Keratinocyte (primary cell): ENCODE results near the gene CFAP92. TPM values are rescaled to one million over a fixed set of nuclear protein-coding genes. Genes with fewer than 3 reads are reported as not detected.

ENCODE experiments used
- DNase-seq: peaks from one replicate; pipeline ENCODE4 v3.0.0-alpha.2; 2011; ENCODE audit warnings: low read depth, missing footprints, low spot score
- FAIRE-seq: peaks from 2 replicates; lab custom pipeline; 2011; peaks lifted over from hg19 to GRCh38; lab: Jason Lieb, UNC
- H2AFZ ChIP-seq: 2 replicates; pipeline ENCODE4 v1.6.0; 2012; ENCODE audit warnings: low read length, control low read depth, inconsistent platforms; ENCODE audit not compliant: control insufficient read depth
- H3K27ac ChIP-seq: 2 replicates; pipeline ENCODE4 v1.5.1; 2011; ENCODE audit warnings: low read length; ENCODE audit not compliant: control insufficient read depth, insufficient read depth
- H3K27me3 ChIP-seq: 3 replicates; pipeline ENCODE4 v1.6.0; 2011; ENCODE audit warnings: low read length; ENCODE audit not compliant: control insufficient read depth, insufficient read depth; ENCODE audit errors: extremely low read depth
- H3K36me3 ChIP-seq, 2 experiments: 2 replicates in 1 of 2; 3 replicates in 1 of 2; pipeline ENCODE4 v1.5.1; 2011; ENCODE audit warnings: low read length in 2 of 2, mild to moderate bottlenecking in 1 of 2; ENCODE audit not compliant: control insufficient read depth in 2 of 2, insufficient read depth in 2 of 2; ENCODE audit errors: extremely low read depth in 1 of 2
- H3K4me1 ChIP-seq: 3 replicates; pipeline ENCODE4 v1.5.1; 2011; ENCODE audit warnings: low read length; ENCODE audit not compliant: control insufficient read depth, insufficient read depth; ENCODE audit errors: extremely low read depth
- H3K4me2 ChIP-seq: 3 replicates; pipeline ENCODE4 v1.6.0; 2011; ENCODE audit warnings: low read depth, low read length; ENCODE audit not compliant: control insufficient read depth, insufficient read depth; ENCODE audit errors: extremely low read depth
- H3K4me3 ChIP-seq, 3 experiments: fragments of 200-600 bp in 1 of 3; sonication (generic) in 1 of 3; 2 replicates in 2 of 3; 3 replicates in 1 of 3; pipeline ENCODE4 v1.5.1; 2011 to 2016; ENCODE audit warnings: low read length in 3 of 3, mild to moderate bottlenecking in 3 of 3, control low read depth in 2 of 3, inconsistent platforms in 1 of 3, low read depth in 1 of 3, mixed read lengths in 1 of 3, mixed run types in 1 of 3, moderate library complexity in 1 of 3; ENCODE audit not compliant: control insufficient read depth in 2 of 3, insufficient read depth in 2 of 3; ENCODE audit errors: extremely low read depth in 1 of 3
- H3K79me2 ChIP-seq: 2 replicates; pipeline ENCODE4 v1.6.0; 2012; ENCODE audit warnings: low read length; ENCODE audit not compliant: control insufficient read depth, insufficient read depth
- H3K9ac ChIP-seq: 3 replicates; pipeline ENCODE4 v1.6.0; 2011; ENCODE audit warnings: low read length; ENCODE audit not compliant: control insufficient read depth, insufficient read depth; ENCODE audit errors: extremely low read depth
- H3K9me1 ChIP-seq: 3 replicates; pipeline ENCODE4 v1.6.0; 2011; ENCODE audit warnings: low read length; ENCODE audit not compliant: control insufficient read depth, insufficient read depth; ENCODE audit errors: extremely low read depth
- H3K9me3 ChIP-seq: 2 replicates; pipeline ENCODE4 v1.5.1; 2012; ENCODE audit warnings: low read depth, low read length; ENCODE audit not compliant: control insufficient read depth
- H4K20me1 ChIP-seq: 3 replicates; pipeline ENCODE4 v1.6.0; 2011; ENCODE audit warnings: low read length; ENCODE audit not compliant: control insufficient read depth, insufficient read depth; ENCODE audit errors: extremely low read depth
- EZH2 ChIP-seq: IDR thresholded peaks from one replicate; pipeline ENCODE4 v1.6.1; 2012; ENCODE audit warnings: inconsistent platforms, mild to moderate bottlenecking, low read length, moderate library complexity
- dilution Hi-C: fragments of 300-500 bp; cut with MboI; formaldehyde crosslinking; loops from one replicate; pipeline ENCODE4 v1.7.0; 2020; ENCODE audit warnings: low sequenced_read_pairs; ENCODE audit not compliant: extremely low pct_ligation_motif_present
- polyA plus RNA-seq, 5 experiments: library from polyadenylated mRNA; depleted of rRNA in 3 of 5; stranded (reverse) in 3 of 5; stranded (forward) in 1 of 5; unstranded in 1 of 5; fragments of >200 nt; gene quantifications; 1 replicate in 1 of 5; 2 replicates in 3 of 5; 3 replicates in 1 of 5; pipeline versions ENCODE4 v1.2.1 to v1.2.3, GENCODE V29; 2011 to 2012; ENCODE audit warnings: missing spikeins in 2 of 5, low read depth in 1 of 5, low replicate concordance in 1 of 5
- TF ChIP-seq, protein P1 (sequence below), 3 experiments: IDR thresholded peaks in 1 of 3; conservative IDR thresholded peaks in 1 of 3; optimal IDR thresholded peaks in 1 of 3; 2 replicates in 2 of 3; 3 replicates in 1 of 3; pipeline versions ENCODE3 to v1.5.1; 2011; ENCODE audit warnings: low read length in 3 of 3, mild to moderate bottlenecking in 3 of 3, moderate library complexity in 2 of 3, control low read depth in 1 of 3, inconsistent platforms in 1 of 3; ENCODE audit not compliant: insufficient read depth in 2 of 3; ENCODE audit errors: extremely low read depth in 1 of 3

The CFAP92 gene
- polyA plus RNA-seq, 1 donor (not counting 4 experiments of a cell fraction or from before 2014, with no cell fraction given), result 0.26 TPM

DNA sequence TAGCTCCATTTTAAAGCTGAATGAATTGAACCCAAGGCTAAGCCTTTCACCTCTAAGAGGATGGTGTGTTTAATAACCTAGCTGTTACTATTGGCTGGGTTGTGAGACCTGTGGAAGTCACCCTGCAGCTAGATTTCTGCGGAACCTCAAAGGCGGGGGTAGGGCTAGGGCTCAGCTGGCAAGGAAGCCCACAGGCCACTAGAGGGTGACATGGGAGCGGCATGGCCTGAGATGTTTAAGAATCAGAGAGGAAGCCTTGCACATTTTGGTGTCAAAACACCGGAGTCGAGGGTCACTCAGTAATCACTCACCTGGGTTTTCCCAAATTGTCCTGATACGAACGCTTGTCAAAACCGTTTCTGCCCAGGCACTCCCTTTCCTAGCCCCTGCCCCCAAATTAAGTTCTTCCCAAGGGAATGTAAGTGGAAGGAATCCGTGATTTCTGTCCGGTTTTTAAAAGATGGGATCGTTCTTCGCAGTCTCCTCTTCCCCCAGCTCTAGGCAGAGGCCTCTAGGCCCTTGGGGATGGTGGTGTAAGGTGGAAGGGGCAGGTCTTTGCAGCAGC is 118.2 kb downstream of the CFAP92 start:
- Histone ChIP-seq H3K9me1 (no peaks in the 10 kb centered on the region), H3K4me3 (no peak overlapping the region), H4K20me1 (no peaks in the 10 kb centered on the region), H3K27me3 (no peaks in the 10 kb centered on the region), H3K4me2 (no peak overlapping the region), H3K36me3 (no peaks in the 10 kb centered on the region), H3K9me3 (no peaks in the 10 kb centered on the region), H3K79me2 (peaks cover 25% of the 10 kb centered on the region), H3K9ac (no peak overlapping the region), H2AFZ (no peak overlapping the region), H3K4me1 (peaks cover 19% of the 10 kb centered on the region), H3K27ac (no peak overlapping the region)
- FAIRE-seq, result no peak
- DNase-seq, result no peak
- TF ChIP-seq EZH2, result no peak
- TF ChIP-seq, protein P1, sequence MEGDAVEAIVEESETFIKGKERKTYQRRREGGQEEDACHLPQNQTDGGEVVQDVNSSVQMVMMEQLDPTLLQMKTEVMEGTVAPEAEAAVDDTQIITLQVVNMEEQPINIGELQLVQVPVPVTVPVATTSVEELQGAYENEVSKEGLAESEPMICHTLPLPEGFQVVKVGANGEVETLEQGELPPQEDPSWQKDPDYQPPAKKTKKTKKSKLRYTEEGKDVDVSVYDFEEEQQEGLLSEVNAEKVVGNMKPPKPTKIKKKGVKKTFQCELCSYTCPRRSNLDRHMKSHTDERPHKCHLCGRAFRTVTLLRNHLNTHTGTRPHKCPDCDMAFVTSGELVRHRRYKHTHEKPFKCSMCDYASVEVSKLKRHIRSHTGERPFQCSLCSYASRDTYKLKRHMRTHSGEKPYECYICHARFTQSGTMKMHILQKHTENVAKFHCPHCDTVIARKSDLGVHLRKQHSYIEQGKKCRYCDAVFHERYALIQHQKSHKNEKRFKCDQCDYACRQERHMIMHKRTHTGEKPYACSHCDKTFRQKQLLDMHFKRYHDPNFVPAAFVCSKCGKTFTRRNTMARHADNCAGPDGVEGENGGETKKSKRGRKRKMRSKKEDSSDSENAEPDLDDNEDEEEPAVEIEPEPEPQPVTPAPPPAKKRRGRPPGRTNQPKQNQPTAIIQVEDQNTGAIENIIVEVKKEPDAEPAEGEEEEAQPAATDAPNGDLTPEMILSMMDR (optimal IDR thresholded peaks at IDR 0.05 in 1 of 3, IDR thresholded peaks at IDR 0.05 in 1 of 3, conservative IDR thresholded peaks at IDR 0.05 in 1 of 3; ENCODE audit: extremely low read depth in 1 of 3, insufficient read depth in 2 of 3, low read length in 3 of 3), result peak in 2 of 3 experiments; percentile 6 to 41
- dilution Hi-C loops, result no loop called here

DNA sequence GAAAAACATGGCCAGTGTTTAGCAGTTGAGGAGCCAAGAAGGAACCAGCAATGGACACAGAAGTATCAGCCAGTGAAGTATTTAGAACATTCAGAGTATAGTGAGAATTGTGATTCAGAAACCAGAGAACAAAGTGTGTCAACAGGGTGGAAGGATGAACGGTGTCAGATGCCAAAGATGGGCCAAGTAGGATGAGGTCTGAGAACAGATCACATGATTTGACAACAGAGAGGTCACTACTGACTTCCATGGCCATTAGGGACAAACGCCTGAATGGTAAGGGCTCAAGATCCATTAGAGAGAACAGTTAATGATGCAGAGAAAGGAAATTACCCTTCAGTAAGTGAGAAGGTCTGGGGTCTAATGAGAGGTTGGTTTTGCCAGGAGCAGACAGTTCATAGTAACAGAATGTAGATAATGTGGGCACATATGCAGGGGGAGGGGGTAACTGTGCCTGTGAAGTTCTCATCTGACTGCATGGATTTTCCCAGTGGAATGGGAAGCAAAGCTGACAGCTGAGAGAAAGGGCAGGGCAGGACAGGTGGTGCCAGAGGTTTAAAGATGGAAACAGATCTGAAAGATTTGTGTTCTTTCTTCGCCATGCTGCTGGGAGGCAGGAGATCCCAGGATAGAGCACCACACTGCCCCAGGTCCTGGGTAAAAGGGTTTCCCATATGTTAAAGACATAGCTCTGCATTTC is 119.2 kb downstream of the CFAP92 start:
- no peak for DNase-seq
- dilution Hi-C loops, result no loop called here
- no peaks in the 10 kb centered on the region for H4K20me1 ChIP-seq
- no peaks in the 10 kb centered on the region for H3K27me3 ChIP-seq
- H3K4me1 ChIP-seq, result peaks cover 17% of the 10 kb centered on the region
- no peaks in the 10 kb centered on the region for H3K9me3 ChIP-seq
- FAIRE-seq, result no peak
- H3K9ac ChIP-seq, result no peak overlapping the region
- no peak overlapping the region for H2AFZ ChIP-seq
- peaks cover 15% of the 10 kb centered on the region for H3K79me2 ChIP-seq
- TF ChIP-seq EZH2, result no peak
- TF ChIP-seq, protein P1 (optimal IDR thresholded peaks at IDR 0.05 in 1 of 3, IDR thresholded peaks at IDR 0.05 in 1 of 3, conservative IDR thresholded peaks at IDR 0.05 in 1 of 3; ENCODE audit: extremely low read depth in 1 of 3, insufficient read depth in 2 of 3, low read length in 3 of 3), result no peak
- no peaks in the 10 kb centered on the region for H3K36me3 ChIP-seq
- no peak overlapping the region for H3K4me2 ChIP-seq
- H3K4me3 ChIP-seq, result no peak overlapping the region
- H3K9me1 ChIP-seq, result no peaks in the 10 kb centered on the region
- H3K27ac ChIP-seq, result no peak overlapping the region
